Uterus (tissue), 2 donors: Measurements from ENCODE around the gene BCAM.

Experiments used
- CTCF ChIP-seq, 4 experiments: fragments of 200-600 bp in 2 of 4; fragments of 450-650 bp in 2 of 4; sonication (generic) in 2 of 4; IDR thresholded peaks; one replicate each; pipeline ENCODE4 v1.5.1; 2016 to 2019; ENCODE audit warnings: antibody characterized with exemption in 4 of 4, mild to moderate bottlenecking in 2 of 4, moderate library complexity in 1 of 4
- POLR2A ChIP-seq, 2 donors: fragments of 450-650 bp; IDR thresholded peaks; one replicate each; pipeline ENCODE4 v1.6.1; 2016; ENCODE audit warnings: antibody characterized with exemption in 2 of 2, mild to moderate bottlenecking in 1 of 2, moderate library complexity in 1 of 2

GRCh38 chr19:44809577-44810233 lies 802 bp downstream of the BCAM start:
- no peak for TF ChIP-seq POLR2A (IDR thresholded peaks at IDR 0.05)
- no peak for TF ChIP-seq CTCF (IDR thresholded peaks at IDR 0.05)
